Measurements from ENCODE around the gene CTBP1. TPM values are rescaled to one million over a fixed set of nuclear protein-coding genes. Genes with fewer than 3 reads are reported as not detected.

CTBP1 gene
- total and polyA plus RNA-seq, 2 donors (not counting 1 experiment from before 2014, with no cell fraction given): 212 to 343 TPM

- ChIA-PET CTCF (no interaction called here), POLR2A (no interaction called here)
- TF ChIP-seq EZH2 (IDR thresholded peaks at IDR 0.05; ENCODE audit: borderline replicate concordance, insufficient read depth, low read depth, low read length, poor library complexity, severe bottlenecking): no peak
- TF ChIP-seq, protein P1, sequence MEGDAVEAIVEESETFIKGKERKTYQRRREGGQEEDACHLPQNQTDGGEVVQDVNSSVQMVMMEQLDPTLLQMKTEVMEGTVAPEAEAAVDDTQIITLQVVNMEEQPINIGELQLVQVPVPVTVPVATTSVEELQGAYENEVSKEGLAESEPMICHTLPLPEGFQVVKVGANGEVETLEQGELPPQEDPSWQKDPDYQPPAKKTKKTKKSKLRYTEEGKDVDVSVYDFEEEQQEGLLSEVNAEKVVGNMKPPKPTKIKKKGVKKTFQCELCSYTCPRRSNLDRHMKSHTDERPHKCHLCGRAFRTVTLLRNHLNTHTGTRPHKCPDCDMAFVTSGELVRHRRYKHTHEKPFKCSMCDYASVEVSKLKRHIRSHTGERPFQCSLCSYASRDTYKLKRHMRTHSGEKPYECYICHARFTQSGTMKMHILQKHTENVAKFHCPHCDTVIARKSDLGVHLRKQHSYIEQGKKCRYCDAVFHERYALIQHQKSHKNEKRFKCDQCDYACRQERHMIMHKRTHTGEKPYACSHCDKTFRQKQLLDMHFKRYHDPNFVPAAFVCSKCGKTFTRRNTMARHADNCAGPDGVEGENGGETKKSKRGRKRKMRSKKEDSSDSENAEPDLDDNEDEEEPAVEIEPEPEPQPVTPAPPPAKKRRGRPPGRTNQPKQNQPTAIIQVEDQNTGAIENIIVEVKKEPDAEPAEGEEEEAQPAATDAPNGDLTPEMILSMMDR (IDR thresholded peaks at IDR 0.05): no peak
- Histone ChIP-seq H3K4me1 (ENCODE audit: control insufficient read depth in 2 of 2, insufficient read depth in 2 of 2, low read length in 2 of 2) (peaks cover 34 to 39% of the 10 kb centered on the region in 2 donors), H3K27ac (ENCODE audit: low read length in 2 of 2) (no peak overlapping the region), H3K9ac (ENCODE audit: low read length) (no peak overlapping the region), H3K4me2 (replicated peaks; ENCODE audit: low read depth, low read length, poor library complexity, severe bottlenecking) (no peak overlapping the region), H3K4me3 (ENCODE audit: control extremely low read depth in 1 of 5, extremely low read depth in 1 of 5, insufficient read depth in 1 of 5, low read depth in 2 of 5, low read length in 4 of 5) (no peak overlapping the region), H2AFZ (ENCODE audit: insufficient read depth, low read depth, low read length, poor library complexity, severe bottlenecking) (no peak overlapping the region), H3K27me3 (replicated peaks in 1 of 4; ENCODE audit: control extremely low read depth in 1 of 4, control insufficient read depth in 3 of 4, insufficient read depth in 4 of 4, low read length in 3 of 4) (no peaks in the 10 kb centered on the region), H3K36me3 (replicated peaks in 1 of 2; ENCODE audit: control extremely low read depth in 1 of 2, control insufficient read depth in 1 of 2, extremely low read depth in 1 of 2, insufficient read depth in 2 of 2, low read length in 1 of 2) (peaks cover 0 to 28% of the 10 kb centered on the region in 2 experiments), H3K9me3 (ENCODE audit: control extremely low read depth in 1 of 3, control insufficient read depth in 2 of 3, insufficient read depth in 1 of 3, low read length in 2 of 3) (no peaks in the 10 kb centered on the region), H3K79me2 (ENCODE audit: control insufficient read depth, insufficient read depth, low read length) (peaks cover 88% of the 10 kb centered on the region), H4K20me1 (ENCODE audit: control insufficient read depth, insufficient read depth, low read length, poor library complexity, severe bottlenecking) (peaks cover 99% of the 10 kb centered on the region)
- 96% methylated on average over 18 of the region's 21 CpGs for WGBS (ENCODE audit: insufficient coverage)
- Mint-ChIP-seq H3K4me1 (peaks cover 48% of the 10 kb centered on the region), H3K27me3 (no peaks in the 10 kb centered on the region), H3K4me3 (no peak overlapping the region), H3K27ac (no peak overlapping the region), H3K9me3 (ENCODE audit: insufficient read depth) (no peaks in the 10 kb centered on the region)
- DNase-seq: no peak
- intact Hi-C loops (cut with micrococcal nuclease): no loop called here
- ATAC-seq (ENCODE audit: low read depth): no peak
Observed at GRCh38 chr4:1241466-1241935, 7.4 kb downstream of the CTBP1 start.

DNA sequence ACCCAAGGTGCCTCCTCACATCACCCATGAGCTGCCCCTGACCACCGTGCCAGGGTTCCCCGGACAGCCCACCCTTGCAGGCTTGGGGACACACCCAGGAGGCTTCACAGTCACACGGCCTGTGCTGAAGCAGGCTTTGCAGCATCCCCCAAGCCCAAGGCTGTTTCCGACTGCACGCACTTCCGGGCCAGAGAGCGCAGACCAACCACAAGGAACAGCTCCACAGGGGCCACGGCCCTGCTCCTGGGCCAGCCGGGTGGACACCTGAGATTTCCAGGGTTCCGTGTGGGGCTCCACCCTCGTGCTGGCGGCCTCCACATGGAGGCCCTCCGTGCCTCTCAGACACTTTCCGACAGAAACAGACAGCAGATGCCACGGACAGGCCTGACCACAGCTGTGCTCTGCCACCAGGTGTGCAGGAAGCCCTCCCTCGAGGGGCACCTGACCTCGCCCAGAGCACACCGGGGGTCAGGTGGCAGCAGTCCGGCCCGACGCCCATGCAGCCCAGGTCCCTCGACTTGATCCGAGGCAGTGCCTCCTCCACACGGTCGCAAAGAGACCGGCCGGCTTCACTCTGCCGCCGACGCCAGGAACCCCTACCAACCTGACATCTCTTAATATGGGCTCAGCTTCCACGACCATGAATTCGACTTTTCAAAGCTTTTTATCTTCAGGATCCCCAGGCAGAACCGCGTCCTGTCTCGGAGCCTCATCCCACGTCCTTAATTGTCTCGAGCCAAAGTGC is 8.0 kb downstream of the CTBP1 start:
- no peak overlapping the region for H3K4me3 Mint-ChIP-seq
- no peaks in the 10 kb centered on the region for H3K9me3 ChIP-seq (ENCODE audit: control extremely low read depth in 1 of 3, control insufficient read depth in 2 of 3, insufficient read depth in 1 of 3, low read length in 2 of 3)
- H4K20me1 ChIP-seq (ENCODE audit: control insufficient read depth, insufficient read depth, low read length, poor library complexity, severe bottlenecking): peaks cover 98% of the 10 kb centered on the region
- H3K4me2 ChIP-seq (replicated peaks; ENCODE audit: low read depth, low read length, poor library complexity, severe bottlenecking): no peak overlapping the region
- intact Hi-C loops (cut with micrococcal nuclease): no loop called here
- peaks cover 28 to 33% of the 10 kb centered on the region in 2 donors for H3K4me1 ChIP-seq (ENCODE audit: control insufficient read depth in 2 of 2, insufficient read depth in 2 of 2, low read length in 2 of 2)
- no peak overlapping the region for H3K27ac Mint-ChIP-seq
- no peak overlapping the region for H3K9ac ChIP-seq (ENCODE audit: low read length)
- no peaks in the 10 kb centered on the region for H3K9me3 Mint-ChIP-seq (ENCODE audit: insufficient read depth)
- no peak overlapping the region for H3K4me3 ChIP-seq (ENCODE audit: control extremely low read depth in 1 of 5, extremely low read depth in 1 of 5, insufficient read depth in 1 of 5, low read depth in 2 of 5, low read length in 4 of 5)
- no peaks in the 10 kb centered on the region for H3K27me3 Mint-ChIP-seq
- peaks cover 86% of the 10 kb centered on the region for H3K79me2 ChIP-seq (ENCODE audit: control insufficient read depth, insufficient read depth, low read length)
- 88% methylated on average over 37 of the region's 37 CpGs for WGBS (ENCODE audit: insufficient coverage)
- no peak overlapping the region for H2AFZ ChIP-seq (ENCODE audit: insufficient read depth, low read depth, low read length, poor library complexity, severe bottlenecking)
- CTCF ChIA-PET: no interaction called here
- H3K27ac ChIP-seq (ENCODE audit: low read length in 2 of 2): no peak overlapping the region
- DNase-seq (no peak), ATAC-seq (ENCODE audit: low read depth) (no peak)
- H3K27me3 ChIP-seq (replicated peaks in 1 of 4; ENCODE audit: control extremely low read depth in 1 of 4, control insufficient read depth in 3 of 4, insufficient read depth in 4 of 4, low read length in 3 of 4): no peaks in the 10 kb centered on the region
- TF ChIP-seq, protein P1 (IDR thresholded peaks at IDR 0.05): no peak
- peaks cover 0 to 34% of the 10 kb centered on the region in 2 experiments for H3K36me3 ChIP-seq (replicated peaks in 1 of 2; ENCODE audit: control extremely low read depth in 1 of 2, control insufficient read depth in 1 of 2, extremely low read depth in 1 of 2, insufficient read depth in 2 of 2, low read length in 1 of 2)
- POLR2A ChIA-PET: no interaction called here
- H3K4me1 Mint-ChIP-seq: peaks cover 42% of the 10 kb centered on the region
